GM12873 (cell line): ENCODE results near the gene RFESD.

ENCODE experiments used
- TF ChIP-seq, protein P1 (sequence below): IDR thresholded peaks from 2 replicates; pipeline ENCODE4 v1.5.1; 2012; ENCODE audit warnings: low read depth, mild to moderate bottlenecking, moderate library complexity, low read length, control low read depth; ENCODE audit not compliant: insufficient read depth; ENCODE audit errors: missing control alignments

The RFESD gene

DNA sequence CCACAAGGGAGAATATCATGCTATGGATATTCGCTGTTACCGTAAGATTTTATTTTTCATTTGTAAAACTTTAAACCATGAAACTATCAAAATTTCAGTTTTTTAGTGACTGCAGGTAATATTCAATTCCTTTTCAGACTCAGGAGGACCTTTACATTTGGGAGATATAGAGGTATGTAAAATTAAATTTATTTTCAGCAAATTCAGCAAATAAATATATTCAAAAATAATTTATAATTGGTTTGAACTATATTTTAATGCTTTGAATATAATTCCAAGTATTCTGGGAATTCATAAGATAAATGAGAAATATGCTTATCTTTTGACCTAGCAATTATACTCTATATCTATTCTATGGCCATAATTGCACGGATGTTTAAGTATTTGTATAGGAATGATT, 7.6 kb downstream of the RFESD start:
- TF ChIP-seq, protein P1, sequence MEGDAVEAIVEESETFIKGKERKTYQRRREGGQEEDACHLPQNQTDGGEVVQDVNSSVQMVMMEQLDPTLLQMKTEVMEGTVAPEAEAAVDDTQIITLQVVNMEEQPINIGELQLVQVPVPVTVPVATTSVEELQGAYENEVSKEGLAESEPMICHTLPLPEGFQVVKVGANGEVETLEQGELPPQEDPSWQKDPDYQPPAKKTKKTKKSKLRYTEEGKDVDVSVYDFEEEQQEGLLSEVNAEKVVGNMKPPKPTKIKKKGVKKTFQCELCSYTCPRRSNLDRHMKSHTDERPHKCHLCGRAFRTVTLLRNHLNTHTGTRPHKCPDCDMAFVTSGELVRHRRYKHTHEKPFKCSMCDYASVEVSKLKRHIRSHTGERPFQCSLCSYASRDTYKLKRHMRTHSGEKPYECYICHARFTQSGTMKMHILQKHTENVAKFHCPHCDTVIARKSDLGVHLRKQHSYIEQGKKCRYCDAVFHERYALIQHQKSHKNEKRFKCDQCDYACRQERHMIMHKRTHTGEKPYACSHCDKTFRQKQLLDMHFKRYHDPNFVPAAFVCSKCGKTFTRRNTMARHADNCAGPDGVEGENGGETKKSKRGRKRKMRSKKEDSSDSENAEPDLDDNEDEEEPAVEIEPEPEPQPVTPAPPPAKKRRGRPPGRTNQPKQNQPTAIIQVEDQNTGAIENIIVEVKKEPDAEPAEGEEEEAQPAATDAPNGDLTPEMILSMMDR = no peak

DNA sequence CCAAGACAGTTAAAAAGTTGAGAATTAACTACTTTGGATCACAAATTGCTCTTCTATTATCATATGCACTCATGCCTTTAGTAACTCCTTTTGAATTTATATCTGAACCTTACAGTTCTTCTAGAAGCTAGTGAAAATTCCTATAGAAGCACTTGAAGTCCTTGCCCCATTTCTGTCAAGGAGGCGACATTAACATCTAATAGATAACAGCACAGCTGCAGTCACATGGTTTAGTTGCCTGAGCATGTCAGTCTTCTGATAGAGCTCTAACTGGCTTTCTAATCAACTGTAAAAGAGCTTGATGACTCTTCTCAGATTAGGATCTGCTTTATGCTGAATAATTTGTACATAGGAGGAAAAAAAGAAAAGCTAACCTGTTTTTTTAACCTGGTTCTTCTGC, 9.0 kb downstream of the RFESD start:
- TF ChIP-seq, protein P1 = no peak

DNA sequence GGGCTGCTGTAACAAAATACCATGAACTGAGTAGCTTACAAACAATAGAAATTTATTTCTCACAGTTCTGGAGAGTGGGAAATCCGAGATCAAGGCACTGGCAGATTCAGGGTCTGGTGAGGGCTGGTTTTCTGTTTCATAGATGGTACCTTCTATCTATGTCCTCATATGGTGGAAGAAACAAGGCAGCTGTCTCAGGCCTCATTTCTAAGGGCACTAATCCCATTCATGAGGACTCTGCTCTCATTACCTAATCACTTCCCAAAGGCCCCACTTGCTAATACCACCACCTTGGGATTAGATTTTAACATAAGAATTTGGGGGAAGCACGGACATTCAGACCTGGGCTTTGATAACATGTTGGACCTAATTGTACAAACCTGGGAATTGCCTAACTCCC, 13.5 kb downstream of the RFESD start:
- TF ChIP-seq, protein P1 = no peak

DNA sequence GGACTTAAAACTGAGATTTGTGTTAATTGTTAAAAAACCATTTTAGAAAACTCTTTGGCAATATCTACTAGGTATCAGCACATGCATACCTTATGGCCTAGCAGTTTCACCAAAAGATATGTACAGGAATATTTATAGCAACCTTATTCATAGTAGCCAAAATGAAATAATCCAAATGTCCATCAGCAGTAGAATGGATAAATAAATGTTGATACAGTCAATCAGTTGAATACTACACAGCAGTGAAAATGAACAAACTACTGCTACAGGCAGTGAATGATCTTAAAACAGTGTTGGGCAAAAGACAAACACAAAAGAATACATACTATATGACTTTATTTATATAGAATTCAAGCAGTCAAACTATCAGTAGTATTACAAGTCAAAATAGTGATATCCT, 16.4 kb downstream of the RFESD start:
- TF ChIP-seq, protein P1 = no peak

DNA sequence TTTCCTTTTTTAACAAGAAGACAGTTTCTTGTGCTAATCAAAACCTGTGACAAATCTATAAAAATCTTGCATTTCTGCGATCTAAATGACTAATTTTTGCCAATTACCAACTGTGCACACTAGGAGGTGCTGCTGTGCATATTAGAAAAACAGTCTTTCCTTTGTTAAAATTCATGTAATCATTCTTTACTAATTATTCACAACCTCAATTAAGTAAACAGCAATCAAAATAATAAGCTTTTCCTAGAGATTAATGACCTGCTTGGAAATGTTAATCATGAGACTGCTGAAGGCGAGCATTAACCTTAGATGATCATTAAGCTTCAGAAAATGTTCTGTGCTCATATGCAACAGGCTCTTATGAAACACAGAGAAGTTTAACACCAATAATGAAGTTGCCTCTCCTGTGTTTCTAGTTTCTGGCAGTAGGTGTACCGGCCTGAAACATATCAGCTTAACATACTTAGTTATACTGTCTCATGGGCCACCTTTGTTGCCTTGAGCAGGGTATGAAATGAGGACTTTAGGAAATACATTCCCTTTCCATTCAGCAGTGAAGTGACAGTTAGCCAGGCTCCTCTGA, 17.7 kb downstream of the RFESD start:
- TF ChIP-seq, protein P1 = peak; percentile 69

DNA sequence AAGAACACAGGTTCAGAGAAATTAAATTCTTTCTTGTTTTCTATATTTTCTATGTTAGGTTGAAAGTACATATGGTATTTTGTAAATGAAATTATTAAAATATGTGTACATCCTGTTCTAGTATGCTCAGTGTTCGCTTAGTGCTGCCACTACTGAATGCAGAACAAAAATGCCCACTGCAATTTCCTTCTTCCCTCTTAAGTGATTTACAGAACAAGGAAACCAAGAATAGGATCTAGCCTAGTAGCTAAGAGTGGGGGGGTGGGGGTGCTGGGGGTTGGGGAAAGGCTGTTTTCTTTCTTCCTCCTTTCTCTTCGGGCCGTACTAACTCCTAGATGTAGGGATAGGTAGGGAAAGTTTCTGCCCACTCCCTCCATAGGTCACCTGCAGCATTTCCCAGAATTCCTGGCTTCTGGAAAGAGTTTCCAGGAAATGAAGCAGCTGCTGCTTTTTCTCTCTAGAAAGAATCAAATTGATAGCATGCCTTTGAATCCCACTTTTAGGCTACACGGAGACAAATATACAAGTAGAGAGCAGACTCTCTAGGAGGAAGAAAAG, 20.6 kb downstream of the RFESD start:
- TF ChIP-seq, protein P1 = no peak

DNA sequence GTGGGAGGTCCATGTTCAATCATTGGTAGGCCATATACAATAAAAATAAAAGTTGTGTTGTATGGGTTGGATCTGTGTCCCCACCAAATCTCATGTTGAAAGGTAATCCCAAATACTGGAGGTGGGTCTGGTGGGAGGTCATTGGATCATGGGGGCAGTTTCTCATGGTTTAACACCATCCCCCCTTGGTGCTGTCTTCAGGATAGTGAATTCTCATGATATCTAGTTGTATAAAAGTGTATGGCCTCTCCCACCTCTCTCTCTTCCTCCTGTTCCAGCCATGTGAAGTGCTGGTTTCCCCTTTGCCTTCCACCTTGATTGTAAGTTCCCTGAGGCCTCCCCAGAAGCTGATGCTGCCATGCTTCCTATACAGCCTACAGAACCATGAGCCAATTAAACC, 21.1 kb downstream of the RFESD start:
- TF ChIP-seq, protein P1 = no peak
